Activated naive CD8-positive, alpha-beta T cell (primary cell): ENCODE measurements around the gene INAFM1.
A peak's percentile ranks its signal among the peaks of the same experiment; 100 is the strongest.
"Not testable (repeated sequence)": the region's sequence is repeated elsewhere in the genome, so short reads cannot be mapped to it uniquely, and the experiment has no call there.

ENCODE experiments used
- H3K27ac Mint-ChIP-seq: one replicate; pipeline ENCODE4 v1.8.0; 2021; ENCODE audit warnings: mixed read lengths
- H3K27me3 Mint-ChIP-seq: one replicate; pipeline ENCODE4 v1.8.0; 2021; ENCODE audit warnings: mixed read lengths
- H3K36me3 Mint-ChIP-seq: one replicate; pipeline ENCODE4 v1.8.0; 2021; ENCODE audit warnings: mixed read lengths
- H3K4me1 Mint-ChIP-seq: one replicate; pipeline ENCODE4 v1.8.0; 2021; ENCODE audit warnings: low read depth, mixed read lengths
- H3K4me3 Mint-ChIP-seq: one replicate; pipeline ENCODE4 v1.8.0; 2021; ENCODE audit warnings: mild to moderate bottlenecking, mixed read lengths
- H3K9me3 Mint-ChIP-seq: one replicate; pipeline ENCODE4 v1.8.0; 2021; ENCODE audit warnings: low read depth, mixed read lengths

The INAFM1 gene

GRCh38 chr19:47273313-47274070, 1.2 kb upstream of the INAFM1 start:
- Mint-ChIP-seq H3K4me1 (peaks cover 18% of the 10 kb centered on the region), H3K27me3 (no peaks in the 10 kb centered on the region), H3K27ac (peak overlapping the region; percentile 95), H3K36me3 (no peaks in the 10 kb centered on the region), H3K9me3 (no peaks in the 10 kb centered on the region), H3K4me3 (peak overlapping the region; percentile 93)

GRCh38 chr19:47274891-47275761, 441 bp downstream of the INAFM1 start:
- H3K4me3 Mint-ChIP-seq, result peak overlapping the region; percentile 80
- no peaks in the 10 kb centered on the region for H3K9me3 Mint-ChIP-seq
- no peaks in the 10 kb centered on the region for H3K36me3 Mint-ChIP-seq
- H3K4me1 Mint-ChIP-seq, result peaks cover 18% of the 10 kb centered on the region
- H3K27ac Mint-ChIP-seq, result peak overlapping the region; percentile 77
- no peaks in the 10 kb centered on the region for H3K27me3 Mint-ChIP-seq

DNA sequence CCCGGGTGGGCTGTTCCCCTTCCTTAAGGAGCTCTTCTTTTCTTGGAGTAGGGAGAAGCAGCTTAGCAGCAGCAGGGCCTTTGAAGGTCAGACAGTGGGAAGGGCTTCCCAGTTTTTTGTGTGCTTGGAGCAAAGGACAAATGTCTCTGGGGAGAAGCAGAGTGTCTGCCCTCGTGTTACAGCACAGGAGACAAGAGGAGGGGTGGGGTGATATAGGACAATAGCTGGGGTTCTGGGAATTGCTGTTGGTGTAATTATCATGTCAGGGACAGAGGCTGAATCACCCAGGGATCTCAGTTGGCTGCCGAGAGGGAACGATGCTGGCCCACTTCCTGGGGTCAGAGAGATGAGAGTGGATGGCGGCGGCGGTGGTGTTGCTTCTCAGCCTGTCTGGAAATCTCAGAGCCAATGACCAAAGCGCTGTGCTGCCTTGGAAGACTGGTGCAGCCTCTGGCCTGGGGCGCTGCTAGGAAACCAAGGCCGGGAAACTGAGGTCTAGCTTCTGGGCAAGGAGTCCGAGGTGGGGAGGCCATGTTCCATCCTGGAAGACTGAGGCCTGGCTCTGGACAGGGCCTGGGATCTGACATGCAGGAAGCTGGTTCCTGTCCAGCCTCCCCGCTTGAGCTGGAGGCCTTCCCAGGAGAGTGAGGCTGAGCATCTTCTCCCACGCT, 1.2 kb downstream of the INAFM1 start:
- H3K4me1 Mint-ChIP-seq, result peaks cover 18% of the 10 kb centered on the region
- H3K9me3 Mint-ChIP-seq, result no peaks in the 10 kb centered on the region
- H3K27ac Mint-ChIP-seq, result peak overlapping the region; percentile 77
- H3K27me3 Mint-ChIP-seq, result no peaks in the 10 kb centered on the region
- H3K4me3 Mint-ChIP-seq, result peak overlapping the region; percentile 80
- H3K36me3 Mint-ChIP-seq, result no peaks in the 10 kb centered on the region

GRCh38 chr19:47276513-47276912, 1.8 kb downstream of the INAFM1 start:
- H3K27me3 Mint-ChIP-seq, H3K36me3 Mint-ChIP-seq, H3K27ac Mint-ChIP-seq, H3K9me3 Mint-ChIP-seq, H3K4me3 Mint-ChIP-seq: not testable (repeated sequence)
- peaks cover 18% of the 10 kb centered on the region for H3K4me1 Mint-ChIP-seq

GRCh38 chr19:47280183-47280797, 5.6 kb downstream of the INAFM1 start:
- Mint-ChIP-seq H3K4me1 (peaks cover 9% of the 10 kb centered on the region), H3K9me3 (no peaks in the 10 kb centered on the region), H3K27ac (no peak overlapping the region), H3K4me3 (no peak overlapping the region), H3K36me3 (peaks cover 3% of the 10 kb centered on the region), H3K27me3 (no peaks in the 10 kb centered on the region)

DNA sequence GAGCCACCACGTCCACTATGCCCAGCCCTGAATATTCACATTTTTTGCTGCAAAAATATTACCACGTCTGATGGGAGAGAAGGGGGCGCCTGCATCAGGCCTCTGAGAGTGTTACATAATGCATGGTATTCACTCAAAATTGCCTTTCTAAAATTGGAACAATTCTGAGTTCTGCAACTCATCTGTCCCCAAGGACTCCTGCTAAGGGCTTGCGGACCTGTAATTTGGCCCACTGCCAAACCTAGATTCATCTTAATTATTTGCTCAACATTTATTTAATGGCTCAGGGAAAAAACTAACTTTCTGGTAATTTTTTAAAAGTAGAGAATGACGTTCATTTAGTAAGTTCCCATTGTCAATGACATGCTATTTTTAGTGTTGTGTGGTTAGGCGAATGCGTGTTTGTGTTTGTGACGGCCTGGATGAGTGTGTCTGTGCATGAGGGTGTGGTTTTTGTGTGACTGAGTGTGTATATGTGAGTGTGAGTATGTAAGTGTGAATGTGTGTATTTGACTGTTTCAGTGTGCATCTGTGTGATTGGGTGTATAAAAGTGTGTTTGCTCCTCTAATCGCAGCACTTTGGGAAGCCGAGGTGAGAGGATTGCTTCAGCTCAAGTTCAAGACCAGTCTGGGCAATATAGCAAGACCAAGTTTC, 8.8 kb downstream of the INAFM1 start:
- Mint-ChIP-seq H3K4me3 (no peak overlapping the region), H3K36me3 (peaks cover 5% of the 10 kb centered on the region), H3K9me3 (no peaks in the 10 kb centered on the region), H3K27ac (no peak overlapping the region), H3K27me3 (no peaks in the 10 kb centered on the region), H3K4me1 (peaks cover 5% of the 10 kb centered on the region)

- H3K36me3 Mint-ChIP-seq, result peaks cover 5% of the 10 kb centered on the region
Measured at GRCh38 chr19:47284324-47284899, 9.7 kb downstream of the INAFM1 start.

DNA sequence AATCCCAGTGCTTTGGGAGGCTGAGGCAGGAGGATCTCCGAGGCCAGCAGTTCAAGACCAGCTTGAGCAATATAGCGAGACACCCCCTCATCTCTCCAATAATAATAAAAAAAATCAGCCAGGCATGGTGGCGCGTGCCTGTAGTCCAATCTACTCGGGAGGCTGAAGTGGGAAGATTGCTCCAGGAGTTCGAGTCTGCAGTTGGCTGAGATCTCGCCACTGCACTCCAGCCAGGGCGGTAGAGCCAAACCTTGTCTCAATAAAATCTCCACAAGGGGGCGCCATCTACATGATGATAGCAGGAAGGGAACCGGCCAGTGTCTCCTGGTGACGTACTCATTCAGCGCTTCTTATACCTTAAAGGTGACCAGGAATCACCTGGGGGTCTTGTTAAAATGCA, 21.4 kb downstream of the INAFM1 start:
- no peak overlapping the region for H3K4me3 Mint-ChIP-seq
- H3K27ac Mint-ChIP-seq, result no peak overlapping the region
- H3K36me3 Mint-ChIP-seq, result peaks cover 4% of the 10 kb centered on the region
- peaks cover 4% of the 10 kb centered on the region for H3K4me1 Mint-ChIP-seq
- no peaks in the 10 kb centered on the region for H3K27me3 Mint-ChIP-seq
- no peaks in the 10 kb centered on the region for H3K9me3 Mint-ChIP-seq

More at GRCh38 chr19:47284324-47284899, 9.7 kb downstream of the INAFM1 start:
- Mint-ChIP-seq H3K4me3 (no peak overlapping the region), H3K4me1 (peaks cover 6% of the 10 kb centered on the region), H3K27ac (no peak overlapping the region), H3K27me3 (no peaks in the 10 kb centered on the region), H3K9me3 (no peaks in the 10 kb centered on the region)

DNA sequence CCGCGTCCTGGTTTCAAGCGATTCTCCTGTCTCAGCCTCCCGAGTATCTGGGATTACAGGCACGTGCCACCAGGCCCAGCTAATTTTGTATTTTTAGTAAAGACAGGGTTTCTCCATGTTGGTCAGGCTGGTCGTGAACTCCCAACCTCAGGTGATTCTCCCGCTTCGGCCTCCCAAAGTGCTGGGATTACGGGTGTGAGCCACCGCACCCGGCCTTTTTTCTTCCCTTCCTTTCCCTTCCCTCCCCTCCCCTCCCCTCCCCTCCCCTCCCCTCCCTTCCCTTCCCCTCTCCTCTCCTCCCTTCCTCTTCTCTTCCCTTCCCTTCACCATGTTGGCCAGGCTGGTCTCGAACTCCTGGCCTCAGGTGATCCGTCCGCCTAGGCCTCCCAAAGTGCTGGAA, 26.2 kb downstream of the INAFM1 start:
- H3K27ac Mint-ChIP-seq, H3K27me3 Mint-ChIP-seq, H3K36me3 Mint-ChIP-seq, H3K9me3 Mint-ChIP-seq, H3K4me1 Mint-ChIP-seq, H3K4me3 Mint-ChIP-seq: not testable (repeated sequence)

- peaks cover 6% of the 10 kb centered on the region for H3K4me1 Mint-ChIP-seq
- H3K27ac Mint-ChIP-seq, result no peak overlapping the region
- no peak overlapping the region for H3K4me3 Mint-ChIP-seq
- no peaks in the 10 kb centered on the region for H3K36me3 Mint-ChIP-seq
- no peaks in the 10 kb centered on the region for H3K9me3 Mint-ChIP-seq
- H3K27me3 Mint-ChIP-seq, result peaks cover 6% of the 10 kb centered on the region
Measured at GRCh38 chr19:47302249-47302648, 27.6 kb downstream of the INAFM1 start.

DNA sequence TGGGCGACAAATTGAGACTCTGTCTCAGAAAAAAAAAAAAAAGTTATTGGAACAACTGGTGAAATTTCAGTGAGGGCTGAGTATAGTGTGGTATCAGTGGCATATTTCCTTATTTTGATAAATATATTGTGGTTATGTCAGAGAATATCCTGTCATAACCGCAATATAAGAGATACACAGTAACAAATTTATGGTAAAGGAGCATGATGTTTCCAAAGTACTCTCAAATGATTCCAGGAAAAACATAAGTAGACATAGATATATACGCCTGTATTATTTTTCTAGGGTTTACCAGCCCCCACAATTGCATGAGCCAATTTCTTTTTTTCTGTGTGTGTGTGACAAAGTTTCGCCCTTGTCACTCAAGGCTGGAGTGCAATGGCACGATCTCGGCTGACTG, 29.3 kb downstream of the INAFM1 start:
- Mint-ChIP-seq H3K36me3 (no peaks in the 10 kb centered on the region), H3K4me3 (no peak overlapping the region), H3K27ac (no peak overlapping the region), H3K27me3 (peaks cover 6% of the 10 kb centered on the region), H3K9me3 (no peaks in the 10 kb centered on the region), H3K4me1 (peaks cover 6% of the 10 kb centered on the region)

- Mint-ChIP-seq H3K4me3 (no peak overlapping the region), H3K9me3 (no peaks in the 10 kb centered on the region), H3K27ac (no peak overlapping the region), H3K36me3 (no peaks in the 10 kb centered on the region), H3K4me1 (peaks cover 6% of the 10 kb centered on the region), H3K27me3 (peaks cover 6% of the 10 kb centered on the region)
Measured at GRCh38 chr19:47305309-47305751, 30.6 kb downstream of the INAFM1 start.

DNA sequence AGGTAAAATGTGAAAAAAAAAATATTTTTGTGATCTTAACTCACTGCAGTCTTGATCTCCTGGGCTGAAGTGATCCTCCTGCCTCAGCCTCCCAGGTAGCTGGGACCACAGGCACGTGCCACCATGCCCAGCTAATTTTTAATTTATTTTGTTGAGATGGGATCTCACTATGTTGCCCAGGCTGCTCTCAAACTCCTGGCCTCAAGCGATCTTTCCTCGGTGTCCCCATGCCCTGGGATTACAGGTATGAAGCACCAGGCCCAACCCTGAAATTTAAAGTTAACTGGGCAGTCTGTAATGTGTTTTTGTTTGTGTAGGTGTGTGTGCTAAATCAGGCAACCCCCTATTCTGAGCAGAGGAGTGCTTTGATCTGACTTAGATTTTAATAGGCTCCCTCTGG, 31.6 kb downstream of the INAFM1 start:
- no peak overlapping the region for H3K27ac Mint-ChIP-seq
- H3K27me3 Mint-ChIP-seq, result peaks cover 6% of the 10 kb centered on the region

DNA sequence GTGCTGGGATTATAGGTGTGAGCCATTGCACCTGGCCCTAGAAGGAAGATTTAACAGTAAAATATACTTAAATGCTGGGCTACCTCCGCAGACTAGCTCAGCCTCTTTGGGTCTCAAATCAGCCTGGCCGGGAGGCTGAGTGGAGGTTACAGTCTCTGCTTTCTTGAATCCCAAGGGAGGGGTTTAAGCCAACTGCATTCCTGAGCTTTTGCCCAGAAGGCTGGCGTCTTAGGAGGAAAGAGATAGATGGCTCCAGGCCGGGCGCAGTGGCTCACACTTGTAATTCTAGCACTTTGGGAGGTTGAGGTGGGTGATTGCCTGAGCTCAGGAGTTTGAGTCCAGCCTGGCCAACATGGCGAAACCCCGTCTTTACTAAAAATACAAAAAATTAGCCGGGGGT, 34.4 kb downstream of the INAFM1 start:
- H3K4me1 Mint-ChIP-seq, result peaks cover 6% of the 10 kb centered on the region
- H3K27ac Mint-ChIP-seq, result no peak overlapping the region
- H3K27me3 Mint-ChIP-seq, result peaks cover 6% of the 10 kb centered on the region
- no peak overlapping the region for H3K4me3 Mint-ChIP-seq
- H3K36me3 Mint-ChIP-seq, result no peaks in the 10 kb centered on the region
- H3K9me3 Mint-ChIP-seq, result no peaks in the 10 kb centered on the region

More for the DNA sequence above, 31.6 kb downstream of the INAFM1 start:
- Mint-ChIP-seq H3K36me3 (no peaks in the 10 kb centered on the region), H3K4me3 (no peak overlapping the region), H3K4me1 (peaks cover 6% of the 10 kb centered on the region), H3K9me3 (no peaks in the 10 kb centered on the region)
